SK-MEL-5 (cell line): ENCODE data around the gene COL27A1. TPM values are rescaled to one million over a fixed set of nuclear protein-coding genes. Genes with fewer than 3 reads are reported as not detected.

Experiments used
- DNase-seq: peaks from one replicate; pipeline ENCODE4 v3.0.0-alpha.2; 2016; ENCODE audit warnings: low read depth, low spot score
- in situ Hi-C: cut with HindIII; loops from 2 replicates; pipeline ENCODE4 v1.10.0; 2016; ENCODE audit warnings: low sequenced_read_pairs, high pct_unique_total_duplicates, low pct_unique_long_range_greater_than_20kb
- total RNA-seq: library from RNA; depleted of rRNA; stranded (reverse); fragments of >200 nt; shearing (Covaris generic); gene quantifications from 2 replicates; pipeline ENCODE4 v1.2.3, GENCODE V29; 2014

COL27A1 gene
- total RNA-seq, 1 experiment from 2014 or later, result 0.90 TPM

- DNase-seq, result no peak
- in situ Hi-C loops, result no loop called here
These were observed 17.9 kb downstream of the COL27A1 start for GRCh38 chr9:114172981-114173833.

GRCh38 chr9:114174557-114174875 is 19.2 kb downstream of the COL27A1 start:
- in situ Hi-C loops, result no loop called here
- DNase-seq, result no peak

- no peak for DNase-seq
These were observed 19.8 kb downstream of the COL27A1 start for GRCh38 chr9:114174876-114175771.

GRCh38 chr9:114176624-114177291 is 21.4 kb downstream of the COL27A1 start:
- no peak for DNase-seq
- in situ Hi-C loops, result no loop called here

More at GRCh38 chr9:114174876-114175771, 19.8 kb downstream of the COL27A1 start:
- in situ Hi-C loops, result no loop called here

- peak; percentile 69 for DNase-seq
- in situ Hi-C loops, result no loop called here
These were observed 22.2 kb downstream of the COL27A1 start for GRCh38 chr9:114177423-114178064.

- in situ Hi-C loops, result no loop called here
- DNase-seq, result no peak
These were observed 22.7 kb downstream of the COL27A1 start for GRCh38 chr9:114178076-114178475.

GRCh38 chr9:114178756-114179450 is 23.6 kb downstream of the COL27A1 start:
- DNase-seq, result no peak
- in situ Hi-C loops, result no loop called here

GRCh38 chr9:114179516-114179915 is 24.2 kb downstream of the COL27A1 start:
- in situ Hi-C loops, result no loop called here

GRCh38 chr9:114180696-114181606 is 25.6 kb downstream of the COL27A1 start:
- in situ Hi-C loops, result no loop called here
- DNase-seq, result no peak

More at GRCh38 chr9:114179516-114179915, 24.2 kb downstream of the COL27A1 start:
- no peak for DNase-seq

- in situ Hi-C loops, result no loop called here
- DNase-seq, result no peak
These were observed 26.5 kb downstream of the COL27A1 start for GRCh38 chr9:114181607-114182409.

GRCh38 chr9:114183006-114183405 is 27.7 kb downstream of the COL27A1 start:
- DNase-seq, result no peak
- in situ Hi-C loops, result no loop called here

- no peak for DNase-seq
- in situ Hi-C loops, result no loop called here
These were observed 28.7 kb downstream of the COL27A1 start for GRCh38 chr9:114184071-114184470.

- in situ Hi-C loops, result no loop called here
- no peak for DNase-seq
These were observed 29.5 kb downstream of the COL27A1 start for GRCh38 chr9:114184866-114185265.

GRCh38 chr9:114185570-114186490 is 30.5 kb downstream of the COL27A1 start:
- DNase-seq, result no peak
- in situ Hi-C loops, result no loop called here
